ENCODE data around the gene RBBP9.
"Not testable (repeated sequence)": the region's sequence is repeated elsewhere in the genome, so short reads cannot be mapped to it uniquely, and the experiment has no call there.

Gene RBBP9

DNA sequence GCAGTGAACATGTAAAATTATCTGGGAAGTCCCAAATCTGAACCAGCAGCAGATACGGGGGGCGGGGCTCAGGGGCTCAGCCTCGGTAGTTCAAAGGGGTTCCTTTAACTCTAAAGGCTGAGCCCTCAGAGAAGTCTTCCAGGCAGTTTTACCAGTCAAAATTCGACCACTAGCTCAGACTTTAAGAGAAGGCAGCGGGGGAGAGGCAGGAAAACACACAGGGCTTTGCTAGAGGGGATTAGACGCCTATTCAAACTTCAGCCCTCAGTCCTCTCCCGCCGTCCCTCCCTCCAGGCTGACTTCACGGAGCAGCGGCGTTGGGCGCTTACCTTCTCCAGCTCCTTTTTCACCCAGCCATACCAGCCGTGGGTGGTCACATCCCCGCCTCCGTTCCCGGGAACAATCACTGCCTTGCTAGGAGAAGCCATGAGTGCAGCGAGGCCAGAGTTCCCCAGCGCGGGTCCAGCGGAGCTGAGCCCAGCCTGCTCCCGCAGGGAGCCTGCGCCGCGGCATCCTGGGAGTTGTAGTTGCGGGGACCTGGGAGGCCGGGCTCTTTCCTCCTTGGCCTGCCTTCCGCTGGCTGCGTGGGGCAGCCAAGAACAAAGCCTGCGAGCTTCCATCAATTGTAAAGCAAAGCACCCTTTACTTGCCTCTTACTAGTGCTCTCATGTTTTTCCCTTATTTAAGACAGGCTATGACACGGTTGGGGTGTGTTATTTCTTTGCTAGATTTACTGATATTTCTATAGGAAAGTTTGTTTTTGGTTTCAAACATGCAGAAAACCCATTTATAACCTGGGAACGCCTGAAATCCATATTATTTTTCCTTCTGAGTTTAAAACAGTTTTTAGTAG is at the start of gene RBBP9:
Gene RBBP9 (minus strand): TSS at position 486 of the 853 bp plus-strand sequence. CDS start 58 bp downstream, at position 428.
- peak; percentile 83 for DNase-seq
- peak; percentile 99 for ATAC-seq

DNA sequence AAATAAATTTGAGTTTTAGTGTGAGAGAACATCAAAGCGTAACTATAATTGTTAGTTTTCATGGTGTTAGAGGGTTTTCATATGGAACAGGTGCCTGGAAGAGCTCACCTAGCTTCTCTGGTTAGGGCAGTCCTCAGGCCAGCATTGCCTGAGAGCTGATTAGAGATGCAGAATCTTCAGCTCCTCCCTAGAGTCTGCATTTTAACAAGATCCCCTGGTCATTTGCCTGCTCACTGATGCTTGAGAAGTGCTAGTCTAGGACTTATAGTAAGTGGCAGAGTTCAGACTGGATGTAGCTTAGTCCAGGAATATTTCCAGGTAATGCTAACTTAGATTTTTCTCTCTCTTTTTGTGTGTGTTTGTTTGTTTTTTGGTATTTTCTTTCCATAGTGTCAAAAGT is 48.5 kb upstream of the RBBP9 start:
- DNase-seq, result no peak
- no peak for ATAC-seq

DNA sequence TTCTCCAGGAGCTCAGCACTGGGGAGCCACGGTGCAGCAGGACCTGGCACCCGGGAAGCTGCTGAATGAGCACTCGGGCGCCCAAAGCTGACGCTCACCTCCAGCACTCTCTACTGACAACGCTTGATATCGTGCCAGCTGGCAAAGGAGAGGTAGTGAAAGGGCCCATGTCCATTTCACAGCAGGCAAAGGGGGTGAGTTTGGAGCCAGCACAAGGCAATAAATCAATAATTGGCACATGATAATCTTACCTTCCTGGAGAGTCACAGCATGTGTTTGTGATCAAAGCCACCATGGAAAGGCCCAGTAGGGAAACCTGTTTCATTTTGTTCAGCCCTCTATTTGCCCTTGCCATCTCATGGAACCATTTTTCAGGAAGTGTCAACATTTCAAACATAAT is 46.9 kb upstream of the RBBP9 start:
- no peak for ATAC-seq
- no peak for DNase-seq

DNA sequence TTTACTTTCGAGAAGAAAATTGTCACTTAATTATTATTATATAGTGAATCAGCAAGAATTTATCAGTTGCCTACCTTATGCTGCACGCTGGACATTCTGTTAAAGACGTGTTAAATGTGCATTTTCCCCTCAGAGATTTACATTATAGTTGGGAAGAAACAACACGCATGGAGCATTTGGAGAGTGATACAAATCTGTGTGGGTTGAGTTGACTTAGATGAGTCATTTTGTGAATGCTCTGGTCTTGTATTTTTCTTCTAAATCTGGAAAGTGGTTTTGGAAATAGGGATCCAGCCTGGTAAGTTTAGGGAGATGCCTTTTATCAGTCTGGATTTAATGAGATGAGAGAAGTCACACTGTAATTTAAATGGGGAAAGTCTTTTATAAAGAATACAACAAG is 46.2 kb upstream of the RBBP9 start:
- no peak for DNase-seq
- ATAC-seq, result no peak

DNA sequence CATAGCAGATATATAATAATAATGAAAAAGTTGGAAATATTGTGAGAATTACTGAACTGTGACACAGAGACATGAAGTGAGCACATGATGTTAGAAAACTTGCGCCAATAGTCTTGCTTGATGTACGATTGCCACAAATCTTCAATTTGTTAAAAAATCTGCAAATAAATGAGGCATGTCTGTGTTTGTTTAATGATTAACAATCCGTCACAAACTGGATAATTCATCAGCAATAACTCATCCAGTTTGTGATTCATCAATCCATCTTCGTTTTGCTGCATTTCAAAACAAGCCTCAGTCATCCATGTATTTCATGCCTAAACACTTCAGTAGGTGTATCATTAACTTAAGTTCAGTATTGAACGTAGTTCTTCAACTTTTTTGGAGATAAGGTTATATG is 44.7 kb upstream of the RBBP9 start:
- ATAC-seq (no peak), DNase-seq (no peak)

DNA sequence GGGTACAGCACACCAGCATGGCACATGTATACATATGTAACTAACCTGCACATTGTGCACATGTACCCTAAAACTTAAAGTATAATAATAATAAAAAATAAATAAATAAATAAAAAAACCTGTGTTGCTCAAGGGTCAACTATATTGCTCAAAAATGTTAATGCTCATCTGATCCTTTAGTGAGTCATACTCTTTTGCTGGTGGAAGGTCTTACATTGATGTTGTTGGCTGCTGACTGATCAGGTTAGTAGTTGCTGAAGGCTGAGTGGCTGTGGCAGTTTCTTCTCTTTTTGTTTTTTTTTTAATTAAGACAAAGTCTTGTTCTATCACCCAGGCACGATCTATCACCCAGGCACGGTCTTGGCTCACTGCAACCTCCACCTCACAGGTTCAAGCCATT is 40.6 kb upstream of the RBBP9 start:
- DNase-seq, result no peak
- no peak for ATAC-seq

DNA sequence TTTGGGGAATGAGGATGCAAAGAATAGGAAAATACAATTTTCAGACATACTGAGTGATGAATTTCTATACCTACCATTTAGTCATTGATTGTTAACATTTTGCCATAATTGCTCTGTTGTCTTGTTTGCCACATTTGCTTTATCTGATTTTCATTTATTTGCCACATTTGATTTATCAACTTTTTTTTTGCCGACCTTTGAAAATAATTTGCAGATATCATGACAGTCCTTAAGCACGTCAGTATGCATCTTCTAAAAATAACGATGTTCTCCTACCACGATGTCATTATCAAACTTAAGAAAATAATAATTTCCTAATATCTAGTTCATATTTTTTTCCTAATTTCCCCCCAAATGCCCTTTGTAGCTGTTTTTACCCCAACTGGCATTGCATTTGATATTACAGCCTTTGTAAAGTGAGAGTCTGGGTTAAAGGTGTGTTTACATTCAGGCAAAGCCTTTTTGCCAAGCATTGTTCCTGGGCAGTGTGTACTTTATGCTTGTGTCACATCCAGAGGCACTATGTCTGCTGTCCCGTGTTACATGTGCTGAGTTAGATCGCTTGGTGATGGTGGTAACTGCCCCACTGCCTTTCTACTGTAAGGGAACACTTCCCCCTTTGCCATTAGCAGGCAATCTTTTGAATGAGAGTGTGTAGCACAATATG is 37.1 kb upstream of the RBBP9 start:
- ATAC-seq, result no peak
- DNase-seq, result no peak

DNA sequence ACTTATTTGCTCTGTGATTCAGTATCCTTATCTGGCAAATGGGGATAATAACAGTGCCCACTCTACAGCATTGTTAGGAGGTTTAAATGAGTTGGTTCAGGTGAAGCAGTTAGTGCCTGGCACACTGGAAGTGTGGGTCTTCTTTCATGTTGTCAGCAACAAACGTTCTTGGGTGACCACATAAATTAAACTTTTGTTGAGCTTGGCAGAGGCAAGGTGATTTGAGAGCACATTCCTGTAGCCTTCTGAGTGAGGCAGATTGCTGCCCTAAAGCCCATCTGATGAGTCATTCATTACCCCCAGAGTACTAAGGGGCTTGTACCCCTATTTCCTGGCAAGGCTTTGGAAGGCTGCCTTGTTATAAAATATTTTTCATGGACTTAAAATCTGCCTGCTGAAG is 36.5 kb upstream of the RBBP9 start:
- ATAC-seq (no peak), DNase-seq (no peak)

DNA sequence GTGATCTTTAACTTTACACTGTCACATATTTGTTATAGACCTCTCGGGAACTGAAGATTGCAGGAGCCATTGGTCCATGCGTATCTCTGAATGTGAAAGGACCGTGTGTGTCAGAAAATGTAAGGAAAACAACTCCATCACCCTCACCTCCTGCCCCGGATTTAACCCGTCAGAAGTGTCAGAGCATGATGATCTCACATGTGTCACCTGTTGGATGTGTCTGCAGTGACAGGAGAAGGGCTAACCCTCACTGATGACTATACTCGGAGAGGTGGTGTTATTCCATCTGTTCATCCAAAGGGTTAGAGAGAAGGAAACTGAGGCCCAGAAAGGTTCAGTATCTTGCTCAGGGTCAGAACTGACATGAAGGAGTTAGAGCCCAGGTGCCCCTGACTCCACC is 35.6 kb upstream of the RBBP9 start:
- DNase-seq, result no peak
- no peak for ATAC-seq

DNA sequence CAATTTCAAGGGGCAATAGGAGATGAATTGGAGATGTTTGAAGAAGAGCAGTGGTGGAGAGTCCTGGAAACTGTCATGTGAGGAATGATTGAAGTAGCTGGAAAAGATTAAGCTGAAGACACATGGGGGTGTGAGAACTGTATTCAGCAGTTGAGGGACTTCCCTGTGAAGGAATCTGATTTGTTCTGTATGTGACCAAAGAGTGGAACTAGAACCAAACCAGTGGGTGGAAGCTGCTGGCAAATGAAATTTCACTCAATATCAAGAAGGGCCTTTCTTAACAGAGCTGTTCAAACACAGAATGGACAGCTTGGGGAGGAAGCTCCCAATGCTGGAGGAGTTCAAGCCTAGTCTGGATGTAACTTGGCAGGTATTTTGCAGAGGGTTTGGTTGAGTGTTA is 32.0 kb upstream of the RBBP9 start:
- DNase-seq (no peak), ATAC-seq (no peak)

DNA sequence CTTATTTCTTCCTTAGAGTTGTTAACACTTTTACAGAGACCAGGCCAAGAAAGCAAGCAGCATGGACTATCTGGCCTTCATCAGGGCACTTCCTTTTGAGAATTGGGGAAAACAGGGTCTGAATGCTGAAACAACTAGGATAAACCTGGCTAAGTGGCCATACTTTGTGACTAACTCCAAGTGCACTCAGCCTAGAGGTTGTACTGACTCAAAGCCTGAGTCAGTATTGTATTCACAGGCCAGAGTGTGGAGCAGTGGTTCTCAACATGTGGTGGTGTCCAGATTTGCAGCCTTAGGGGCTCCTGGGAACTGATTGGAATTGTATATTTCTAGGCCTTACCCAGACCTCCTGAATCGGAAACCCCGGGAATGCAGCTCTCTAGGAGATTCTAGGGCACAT is 30.8 kb upstream of the RBBP9 start:
- DNase-seq, result no peak
- ATAC-seq, result no peak

DNA sequence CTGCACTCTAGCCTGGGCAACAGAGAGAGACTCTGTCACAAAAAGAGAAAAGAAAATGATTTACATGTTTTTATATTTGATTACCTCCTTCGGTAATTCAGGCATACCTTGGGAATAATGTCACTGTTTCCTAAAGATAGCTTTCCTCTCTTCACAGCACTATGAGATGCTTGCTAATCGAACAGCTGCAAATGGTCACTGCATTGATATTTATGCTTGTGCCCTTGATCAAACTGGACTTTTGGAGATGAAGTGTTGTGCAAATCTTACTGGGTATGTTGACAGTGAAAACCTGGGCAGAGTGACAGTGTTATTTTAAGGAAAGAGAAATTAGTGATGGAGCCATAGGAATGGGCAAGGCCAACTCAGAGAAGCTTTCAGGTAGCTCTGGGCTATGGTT is 30.3 kb upstream of the RBBP9 start:
- DNase-seq (no peak), ATAC-seq (no peak)

DNA sequence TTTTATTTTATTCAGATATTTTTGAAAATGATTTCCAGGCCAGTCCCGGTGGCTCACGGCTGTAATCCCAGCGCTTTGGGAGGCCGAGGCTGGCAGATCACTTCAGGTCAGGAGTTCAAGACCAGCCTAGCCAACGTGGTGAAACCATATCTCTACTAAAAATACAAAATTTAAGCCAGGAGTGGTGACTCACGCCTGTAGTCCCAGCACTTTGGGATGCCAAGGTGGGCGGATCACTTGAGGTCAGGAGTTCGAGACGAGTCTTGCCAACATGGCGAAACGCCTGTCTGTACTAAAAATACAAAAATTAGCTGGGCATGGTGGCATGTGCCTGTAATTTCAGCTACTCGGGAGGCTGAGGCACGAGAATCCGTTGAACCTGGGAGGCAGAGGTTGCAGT is 29.7 kb upstream of the RBBP9 start:
- DNase-seq, ATAC-seq: not testable (repeated sequence)

DNA sequence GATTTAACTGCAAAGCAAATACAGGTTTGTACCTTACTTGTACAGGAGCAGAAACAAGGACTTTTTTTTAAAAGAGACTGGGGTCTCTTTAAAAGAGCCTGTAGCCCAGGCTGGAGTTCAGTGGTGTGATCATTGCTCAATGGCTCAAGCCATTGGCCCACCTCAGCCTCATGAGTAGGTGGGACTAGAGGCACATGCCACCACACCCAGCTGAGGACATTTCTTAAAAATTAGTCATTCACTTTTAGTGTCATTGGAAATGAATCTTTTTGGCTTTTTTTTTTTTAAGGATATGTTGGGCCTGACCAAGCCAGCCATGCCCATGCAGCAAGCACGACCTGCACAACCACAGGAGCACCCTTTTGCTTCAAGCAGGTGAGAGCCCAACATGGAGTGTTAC is 27.6 kb upstream of the RBBP9 start:
- ATAC-seq, result no peak
- DNase-seq, result no peak

DNA sequence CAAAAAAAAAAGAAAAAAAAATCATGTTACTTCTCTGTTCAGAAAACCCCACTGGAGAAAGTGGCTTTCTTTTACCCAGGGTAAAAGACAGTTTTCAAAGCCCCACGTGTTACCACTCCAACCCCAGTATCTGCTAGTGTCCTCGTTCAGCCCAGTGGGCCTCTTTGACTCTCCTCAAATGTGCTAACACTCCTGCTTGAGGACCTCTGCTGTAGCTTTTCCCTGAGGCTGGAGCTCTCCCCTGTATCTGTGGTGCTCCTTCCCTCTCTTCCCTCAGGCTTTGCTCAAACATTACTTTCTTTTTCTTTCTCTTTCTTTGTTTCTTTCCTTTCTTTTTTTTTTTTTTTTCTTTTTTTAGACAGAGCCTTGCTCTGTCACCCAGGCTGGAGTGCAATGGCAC is 26.0 kb upstream of the RBBP9 start:
- DNase-seq (no peak), ATAC-seq (no peak)

DNA sequence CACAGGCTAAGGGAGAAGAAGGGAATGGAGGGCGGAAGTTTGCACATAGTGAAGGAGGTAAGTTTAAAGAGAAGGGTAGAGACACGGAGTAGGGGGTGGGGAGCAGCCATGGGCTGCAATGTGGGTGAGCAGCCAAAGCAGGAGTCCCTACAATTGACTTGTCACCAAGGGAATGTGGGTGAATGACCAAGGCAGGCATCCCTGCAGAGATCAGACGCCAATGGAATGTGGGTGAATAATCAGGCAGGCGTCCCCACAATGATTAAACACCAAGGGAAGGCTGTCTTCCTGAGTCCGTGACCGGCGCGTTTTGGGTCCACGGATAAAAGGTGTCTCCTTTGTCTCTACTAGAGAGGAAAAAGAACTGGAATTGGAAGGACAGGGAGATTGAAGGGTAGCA is 25.0 kb upstream of the RBBP9 start:
- DNase-seq, ATAC-seq: not testable (repeated sequence)

DNA sequence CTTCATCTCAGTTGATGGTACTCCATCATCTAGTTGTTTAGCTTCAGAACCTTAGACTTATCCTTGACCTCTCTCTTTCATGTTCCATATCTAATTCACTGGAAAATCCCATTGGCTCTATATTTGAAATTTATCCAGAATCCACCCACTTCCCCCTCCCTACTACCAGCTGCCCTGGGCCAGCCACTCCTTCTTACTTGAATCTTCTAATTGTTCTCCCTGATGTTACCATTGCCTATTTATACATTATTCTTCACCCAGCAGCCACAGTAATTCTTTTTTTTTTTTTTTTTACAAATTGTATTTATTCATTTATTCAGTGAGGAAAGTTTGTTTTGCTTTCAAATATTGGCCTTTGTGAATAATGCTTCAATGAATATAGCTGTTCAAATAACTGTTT is 18.9 kb upstream of the RBBP9 start:
- DNase-seq (no peak), ATAC-seq (no peak)

DNA sequence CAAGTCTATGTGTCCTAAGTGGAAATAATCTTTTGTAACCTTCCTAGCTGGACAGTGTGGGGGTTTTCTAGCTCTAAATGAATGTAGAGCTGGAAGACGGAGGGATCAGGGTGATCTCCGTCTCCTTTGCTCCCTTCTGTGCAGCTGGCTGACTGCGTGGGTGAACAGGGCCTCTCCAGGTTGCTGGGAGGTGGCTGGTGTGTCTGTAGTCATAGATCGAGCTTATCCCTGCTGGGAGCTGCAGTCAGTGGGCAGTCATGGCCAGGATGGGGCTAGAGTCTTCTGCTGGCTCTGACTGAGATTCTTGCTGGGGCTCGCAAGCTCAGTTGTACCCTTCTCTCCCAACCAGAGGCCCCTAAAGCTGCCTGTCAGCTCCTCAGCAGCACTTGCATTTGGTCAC is 17.1 kb upstream of the RBBP9 start:
- DNase-seq (no peak), ATAC-seq (no peak)

DNA sequence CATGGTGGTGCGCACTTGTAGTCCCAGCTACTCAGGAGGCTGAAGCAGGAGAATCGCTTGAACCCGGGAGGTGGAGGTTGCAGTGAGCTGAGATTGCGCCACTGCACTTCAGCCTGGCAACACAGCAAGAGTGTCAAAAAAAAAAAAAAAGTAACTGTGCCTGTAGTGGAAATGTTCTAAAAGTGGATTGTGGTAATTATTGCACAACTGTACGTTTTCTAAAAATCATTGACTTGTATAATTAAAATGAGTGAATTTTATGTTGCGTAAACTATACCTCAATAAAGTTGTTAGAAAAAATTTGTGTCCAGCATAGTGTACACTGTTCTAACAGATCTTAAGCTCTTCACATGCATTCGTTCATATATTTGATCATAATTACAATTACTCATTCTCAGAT is 16.2 kb upstream of the RBBP9 start:
- ATAC-seq, result no peak
- no peak for DNase-seq

DNA sequence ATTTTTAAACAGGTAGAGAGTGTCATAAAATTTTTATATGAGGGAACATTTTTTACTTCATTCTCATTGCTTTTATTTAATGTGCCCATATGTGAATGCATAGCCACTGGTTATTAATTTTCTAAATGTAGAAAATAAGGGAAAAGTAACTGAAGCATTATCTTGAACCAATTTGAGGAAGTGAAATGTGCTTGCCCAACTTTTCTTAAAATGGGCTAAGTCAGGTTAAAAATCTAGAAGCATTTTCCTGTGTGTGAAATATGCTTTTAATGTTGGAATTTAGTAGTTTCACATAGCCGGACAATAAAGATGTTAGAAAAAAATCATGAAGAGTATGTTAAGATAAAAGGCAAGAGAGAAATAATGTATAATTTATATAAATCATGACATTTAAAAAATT is 14.5 kb upstream of the RBBP9 start:
- no peak for ATAC-seq
- no peak for DNase-seq

DNA sequence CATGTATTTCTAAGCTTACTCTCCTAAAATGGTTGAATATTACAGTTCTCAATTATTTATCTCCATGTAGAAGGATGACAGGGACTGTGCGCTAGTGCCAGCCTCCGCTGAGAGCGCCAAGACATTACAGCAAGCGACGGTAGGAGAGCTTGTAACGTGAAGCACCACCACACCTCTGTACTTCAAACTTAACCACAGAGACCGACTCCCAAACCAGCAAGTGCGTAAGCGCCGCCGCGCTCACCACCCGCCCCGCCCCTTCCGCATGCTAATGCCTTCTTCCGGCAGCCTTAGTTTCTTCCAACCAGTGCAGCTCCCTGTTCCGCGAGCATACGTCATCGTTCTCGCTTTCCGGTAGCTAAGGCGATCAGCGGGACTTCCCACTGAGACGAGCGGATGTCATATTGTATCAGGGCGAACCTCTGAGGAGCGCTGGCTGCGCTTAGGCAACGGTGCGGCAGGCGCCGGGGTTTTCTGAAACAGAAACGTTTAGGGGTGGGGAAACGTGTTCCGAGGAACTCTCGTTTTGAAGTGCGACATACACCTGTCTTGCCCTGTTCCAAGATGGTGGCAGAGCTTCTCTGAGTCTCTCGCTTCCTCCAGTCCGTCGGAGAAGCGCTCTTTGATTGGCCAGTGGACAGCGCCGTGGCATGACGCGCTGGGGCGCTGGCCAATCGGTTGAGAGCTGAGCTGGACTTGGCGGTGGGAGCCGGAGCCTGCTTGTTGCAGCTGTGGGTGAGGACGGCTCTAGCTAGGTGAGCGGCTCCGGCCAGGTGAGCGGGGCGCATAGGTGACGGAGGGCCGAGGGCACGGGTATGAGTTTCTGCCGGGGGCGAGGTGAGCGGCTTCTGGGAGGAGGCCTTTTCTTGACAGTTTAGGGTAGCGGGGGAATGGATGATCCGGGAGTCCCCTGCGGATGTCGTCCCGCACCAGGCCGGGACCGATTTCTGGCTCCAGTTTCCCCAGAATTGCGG is 10.5 kb upstream of the RBBP9 start, which contains the start of gene SEC23B:
Gene SEC23B (plus strand): TSS at position 723 of the 974 bp plus-strand sequence. CDS start 2,896 bp downstream, outside the sequence.
- ATAC-seq (peak; percentile 97), DNase-seq (peak; percentile 98)

DNA sequence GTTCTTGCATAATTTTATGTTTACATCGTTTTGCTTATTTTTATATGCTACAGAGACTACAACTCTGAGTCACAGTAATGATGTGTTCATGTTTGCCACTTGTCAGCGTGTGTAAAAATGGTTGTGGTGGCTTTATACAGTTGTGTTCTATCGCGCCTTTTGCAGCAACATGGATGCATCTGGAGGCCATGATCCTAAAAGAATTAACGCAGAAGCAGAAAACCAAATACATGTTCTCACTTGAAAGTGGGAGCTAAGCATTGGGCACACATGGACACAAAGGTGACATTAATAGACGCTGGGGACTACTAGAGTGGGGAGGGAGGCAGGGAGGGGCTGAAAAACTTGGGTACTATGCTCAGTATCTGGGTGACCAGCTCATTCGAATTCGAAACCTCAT is 9.7 kb upstream of the RBBP9 start:
- ATAC-seq (no peak), DNase-seq (peak; percentile 6)

Measured in stimulated activated naive CD8-positive, alpha-beta T cell treated with anti-CD3 and anti-CD28 coated beads, Interleukin-15, Interleukin-2, amounts not matched to agents 100 U/mL and 50 U/mL, for 24 hours (primary cell).